Activated CD4-positive, alpha-beta memory T cell treated with anti-CD3 and anti-CD28 coated beads for 36 hours (primary cell): ENCODE data around the gene CDX1. TPM values are rescaled to one million over a fixed set of nuclear protein-coding genes. Genes with fewer than 3 reads are reported as not detected.

Source experiments
- total RNA-seq, 2 experiments: library from RNA; stranded (reverse); gene quantifications; one replicate each; pipeline ENCODE4 v1.2.3, GENCODE V29; 2021

The CDX1 gene
- total RNA-seq, 2 experiments from 2014 or later = not detected

Other genes with a start within 250 kb of the CDX1 start
- gene PDE6A, start 222.0 kb upstream of the CDX1 start, total RNA-seq = not detected
- gene SLC26A2, start 206.0 kb upstream of the CDX1 start, total RNA-seq = 1 to 10 TPM; 5.9 to 6.2 TPM
- 1 to 10 TPM; 2.5 to 2.6 TPM for gene TIGD6, start 166.1 kb upstream of the CDX1 start, total RNA-seq
- 10 to 100 TPM; 29.4 to 31.3 TPM for gene HMGXB3, start 166.0 kb upstream of the CDX1 start, total RNA-seq
- under 1 TPM; 0.41 to 0.78 TPM for gene CSF1R, start 80.2 kb upstream of the CDX1 start, total RNA-seq
- under 1 TPM; 0.21 to 0.34 TPM for gene PDGFRB, start 10.9 kb upstream of the CDX1 start, total RNA-seq
- gene SLC6A7, start 23.3 kb downstream of the CDX1 start, total RNA-seq = not detected
- gene CAMK2A, start 123.0 kb downstream of the CDX1 start, total RNA-seq = not detected
- gene ARSI, start 136.1 kb downstream of the CDX1 start, total RNA-seq = not detected
- gene TCOF1, start 190.9 kb downstream of the CDX1 start, total RNA-seq = 10 to 100 TPM; 91.3 to 95.0 TPM
- 100 to 1,000 TPM; 251 to 254 TPM for gene CD74, start 246.1 kb downstream of the CDX1 start, total RNA-seq